PFSK-1 (cell line): ENCODE measurements around the gene VSNL1.

ENCODE experiments used
- FOXP2 ChIP-seq: optimal IDR thresholded peaks from 2 replicates; pipeline ENCODE3; 2011; ENCODE audit warnings: borderline replicate concordance, control low read depth, inconsistent platforms; ENCODE audit not compliant: insufficient read depth; ENCODE audit errors: extremely low read length, extremely low read depth
- POLR2AphosphoS5 ChIP-seq: IDR thresholded peaks from 2 replicates; pipeline ENCODE4 v1.6.1; 2012; ENCODE audit warnings: low read depth, mild to moderate bottlenecking, control low read depth, low read length, moderate library complexity
- REST ChIP-seq, 2 experiments: IDR thresholded peaks; 2 replicates each; pipeline versions ENCODE4 v1.6.1 to v1.8.0; 2011 to 2012; ENCODE audit warnings: low read depth in 2 of 2, low read length in 2 of 2, control low read depth in 1 of 2, inconsistent platforms in 1 of 2, mild to moderate bottlenecking in 1 of 2, moderate library complexity in 1 of 2; ENCODE audit not compliant: insufficient read depth in 1 of 2
- SIN3A ChIP-seq: IDR thresholded peaks from 2 replicates; pipeline ENCODE4 v1.6.1; 2012; ENCODE audit warnings: mild to moderate bottlenecking, low read length, moderate library complexity, borderline replicate concordance; ENCODE audit not compliant: insufficient read depth
- TAF1 ChIP-seq: IDR thresholded peaks from 2 replicates; pipeline ENCODE4 v1.6.1; 2012; ENCODE audit warnings: low read length, control low read depth, borderline replicate concordance; ENCODE audit not compliant: insufficient read depth

VSNL1 gene

GRCh38 chr2:17648581-17648980 lies 108.1 kb downstream of the VSNL1 start:
- no peak for TF ChIP-seq REST (IDR thresholded peaks at IDR 0.05; ENCODE audit: insufficient read depth in 1 of 2, low read depth in 2 of 2, low read length in 2 of 2)
- no peak for TF ChIP-seq TAF1
- no peak for TF ChIP-seq SIN3A
- TF ChIP-seq FOXP2: no peak
- TF ChIP-seq POLR2AphosphoS5: no peak

- no peak for TF ChIP-seq POLR2AphosphoS5
- no peak for TF ChIP-seq SIN3A
- TF ChIP-seq REST (IDR thresholded peaks at IDR 0.05; ENCODE audit: insufficient read depth in 1 of 2, low read depth in 2 of 2, low read length in 2 of 2): no peak
- no peak for TF ChIP-seq TAF1
- TF ChIP-seq FOXP2: no peak
Measured at GRCh38 chr2:17649026-17649425, 108.5 kb downstream of the VSNL1 start.

GRCh38 chr2:17652681-17653394 lies 112.3 kb downstream of the VSNL1 start:
- TF ChIP-seq SIN3A (no peak), FOXP2 (no peak), POLR2AphosphoS5 (no peak), REST (IDR thresholded peaks at IDR 0.05; ENCODE audit: insufficient read depth in 1 of 2, low read depth in 2 of 2, low read length in 2 of 2) (no peak)

- TF ChIP-seq FOXP2 (no peak), TAF1 (no peak)
Measured at GRCh38 chr2:17657759-17658158, 117.3 kb downstream of the VSNL1 start.

- TF ChIP-seq FOXP2: no peak
- TF ChIP-seq REST (IDR thresholded peaks at IDR 0.05; ENCODE audit: insufficient read depth in 1 of 2, low read depth in 2 of 2, low read length in 2 of 2): no peak
- TF ChIP-seq SIN3A: no peak
- TF ChIP-seq POLR2AphosphoS5: no peak
- no peak for TF ChIP-seq TAF1
Measured at GRCh38 chr2:17658251-17658843, 117.9 kb downstream of the VSNL1 start.
